Measurements from ENCODE around the gene LRP2. TPM values are rescaled to one million over a fixed set of nuclear protein-coding genes. Genes with fewer than 3 reads are reported as not detected.

LRP2 gene
- total RNA-seq, 1 donor from 2014 or later, result not detected

DNA sequence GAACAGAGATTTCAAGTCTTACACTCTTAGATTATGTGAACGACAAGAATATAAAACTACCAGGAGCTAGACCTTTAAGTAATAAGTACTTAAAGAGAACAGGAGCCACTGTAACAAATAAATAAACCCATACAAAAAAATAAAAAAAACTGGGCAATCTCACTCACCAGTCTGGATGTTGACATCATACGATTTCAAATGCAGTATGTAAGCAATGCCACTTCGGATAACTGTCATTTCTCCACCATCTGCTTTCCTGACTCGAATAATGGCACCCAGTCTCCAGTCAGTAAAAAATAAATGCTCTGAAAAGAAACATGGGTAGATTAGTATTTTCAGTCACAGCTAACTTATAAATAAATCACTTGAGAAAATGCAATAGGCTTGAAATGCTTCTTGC is 115.1 kb downstream of the LRP2 start:
- no peaks in the 10 kb centered on the region for H3K4me1 Mint-ChIP-seq (ENCODE audit: low read depth, unreplicated experiment)

DNA sequence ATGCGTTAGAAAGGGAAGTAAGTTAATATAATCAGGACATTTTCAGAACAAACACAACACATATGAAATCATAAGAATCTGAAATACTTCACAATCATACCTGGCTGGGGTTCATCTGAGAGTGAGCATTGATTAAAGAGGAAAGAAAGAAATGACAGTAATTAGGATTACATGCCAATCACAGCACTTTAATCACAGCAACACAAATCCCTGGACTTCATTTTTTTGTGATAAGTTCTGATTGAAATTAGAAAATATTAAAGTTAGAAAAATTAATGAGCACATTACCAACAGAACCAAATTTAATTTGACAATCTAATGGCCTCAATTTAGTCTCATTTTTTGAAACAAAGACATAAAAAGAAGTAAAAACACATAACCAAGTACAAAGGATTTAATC is 121.9 kb downstream of the LRP2 start:
- H3K27me3 Mint-ChIP-seq (ENCODE audit: unreplicated experiment), result no peaks in the 10 kb centered on the region
- H3K4me3 Mint-ChIP-seq (ENCODE audit: unreplicated experiment), result no peak overlapping the region
- no peaks in the 10 kb centered on the region for H3K9me3 Mint-ChIP-seq (ENCODE audit: unreplicated experiment)
- no peak for TF ChIP-seq CTCF (IDR thresholded peaks at IDR 0.05; ENCODE audit: partially characterized antibody, unreplicated experiment)
- H3K36me3 Mint-ChIP-seq (ENCODE audit: unreplicated experiment), result no peaks in the 10 kb centered on the region
- no peak overlapping the region for H3K27ac Mint-ChIP-seq (ENCODE audit: unreplicated experiment)
- no peak for DNase-seq
- H3K4me1 Mint-ChIP-seq (ENCODE audit: low read depth, unreplicated experiment), result no peaks in the 10 kb centered on the region

More for the DNA sequence above, 115.1 kb downstream of the LRP2 start:
- no peak for TF ChIP-seq CTCF (IDR thresholded peaks at IDR 0.05; ENCODE audit: partially characterized antibody, unreplicated experiment)
- Mint-ChIP-seq H3K4me3 (ENCODE audit: unreplicated experiment) (no peak overlapping the region), H3K27ac (ENCODE audit: unreplicated experiment) (no peak overlapping the region), H3K27me3 (ENCODE audit: unreplicated experiment) (no peaks in the 10 kb centered on the region), H3K9me3 (ENCODE audit: unreplicated experiment) (no peaks in the 10 kb centered on the region), H3K36me3 (ENCODE audit: unreplicated experiment) (no peaks in the 10 kb centered on the region)
- DNase-seq, result no peak

- no peak for DNase-seq
- no peaks in the 10 kb centered on the region for H3K9me3 Mint-ChIP-seq (ENCODE audit: unreplicated experiment)
- no peak overlapping the region for H3K27ac Mint-ChIP-seq (ENCODE audit: unreplicated experiment)
- no peaks in the 10 kb centered on the region for H3K36me3 Mint-ChIP-seq (ENCODE audit: unreplicated experiment)
- H3K4me1 Mint-ChIP-seq (ENCODE audit: low read depth, unreplicated experiment), result no peaks in the 10 kb centered on the region
- no peak overlapping the region for H3K4me3 Mint-ChIP-seq (ENCODE audit: unreplicated experiment)
- no peak for TF ChIP-seq CTCF (IDR thresholded peaks at IDR 0.05; ENCODE audit: partially characterized antibody, unreplicated experiment)
- no peaks in the 10 kb centered on the region for H3K27me3 Mint-ChIP-seq (ENCODE audit: unreplicated experiment)
Measured at GRCh38 chr2:169237939-169238338, 124.4 kb downstream of the LRP2 start.

- Mint-ChIP-seq H3K27ac (ENCODE audit: unreplicated experiment) (no peak overlapping the region), H3K4me1 (ENCODE audit: low read depth, unreplicated experiment) (no peaks in the 10 kb centered on the region), H3K36me3 (ENCODE audit: unreplicated experiment) (no peaks in the 10 kb centered on the region), H3K9me3 (ENCODE audit: unreplicated experiment) (no peaks in the 10 kb centered on the region), H3K27me3 (ENCODE audit: unreplicated experiment) (no peaks in the 10 kb centered on the region), H3K4me3 (ENCODE audit: unreplicated experiment) (no peak overlapping the region)
- no peak for TF ChIP-seq CTCF (IDR thresholded peaks at IDR 0.05; ENCODE audit: partially characterized antibody, unreplicated experiment)
- DNase-seq, result no peak
Measured at GRCh38 chr2:169237286-169237685, 125.0 kb downstream of the LRP2 start.

DNA sequence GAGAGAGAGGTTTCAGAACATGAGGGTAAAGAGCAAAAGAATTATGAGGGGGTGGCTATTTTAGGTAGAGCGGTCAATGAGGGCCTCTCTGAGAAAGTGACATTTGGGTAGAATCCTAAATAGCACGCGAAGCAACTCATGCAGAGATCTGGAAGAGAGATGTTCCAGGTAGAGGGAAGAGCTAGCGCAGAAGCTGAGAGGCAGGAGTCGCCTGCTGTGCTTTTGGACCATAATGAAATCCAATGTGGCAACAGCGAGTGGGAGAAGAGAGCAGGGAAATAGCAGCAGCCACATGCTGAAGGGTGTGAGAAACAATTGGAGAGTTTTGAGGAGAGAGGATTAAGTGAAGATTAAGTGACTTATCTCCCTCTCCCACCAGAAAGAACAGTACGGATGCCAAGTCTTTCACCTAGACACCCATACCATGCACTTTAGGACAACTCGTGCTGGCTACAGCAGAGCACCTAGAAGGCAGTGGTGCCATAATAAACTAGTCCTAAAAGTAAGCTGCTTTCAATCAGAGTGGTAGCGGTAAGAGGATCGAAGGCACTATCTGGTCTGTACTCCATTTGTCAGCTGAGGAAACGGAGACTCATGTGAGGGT is 129.7 kb downstream of the LRP2 start:
- no peak overlapping the region for H3K27ac Mint-ChIP-seq (ENCODE audit: unreplicated experiment)
- H3K4me1 Mint-ChIP-seq (ENCODE audit: low read depth, unreplicated experiment), result no peaks in the 10 kb centered on the region
- H3K4me3 Mint-ChIP-seq (ENCODE audit: unreplicated experiment), result no peak overlapping the region
- H3K27me3 Mint-ChIP-seq (ENCODE audit: unreplicated experiment), result peaks cover 2% of the 10 kb centered on the region
- no peaks in the 10 kb centered on the region for H3K36me3 Mint-ChIP-seq (ENCODE audit: unreplicated experiment)
- H3K9me3 Mint-ChIP-seq (ENCODE audit: unreplicated experiment), result no peaks in the 10 kb centered on the region
- no peak for TF ChIP-seq CTCF (IDR thresholded peaks at IDR 0.05; ENCODE audit: partially characterized antibody, unreplicated experiment)
- no peak for DNase-seq
